ENCODE measurements around the gene GRIK1.

Gene GRIK1

GRCh38 chr21:29509121-29509520 is 430.7 kb downstream of the GRIK1 start:
- no peak for DNase-seq

DNA sequence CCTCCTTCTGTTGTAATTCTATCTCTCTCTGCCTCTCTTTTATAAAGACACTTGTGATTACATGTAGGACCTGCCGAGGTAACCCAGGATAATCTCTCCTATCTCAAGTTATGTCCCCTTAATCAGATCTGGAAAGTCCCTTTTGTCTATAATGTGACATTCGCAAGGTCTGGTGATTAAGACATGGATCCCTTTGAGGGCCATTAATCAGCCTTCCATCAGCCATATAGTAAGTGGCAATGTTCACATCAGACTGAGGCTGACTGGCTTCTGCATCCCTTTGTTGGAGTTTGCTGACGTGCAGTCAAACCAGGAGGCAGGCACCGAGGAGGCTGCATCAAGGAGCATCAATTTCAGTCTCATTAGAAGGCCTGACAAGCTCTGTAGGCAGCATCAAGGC is 431.5 kb downstream of the GRIK1 start:
- DNase-seq = no peak

DNA sequence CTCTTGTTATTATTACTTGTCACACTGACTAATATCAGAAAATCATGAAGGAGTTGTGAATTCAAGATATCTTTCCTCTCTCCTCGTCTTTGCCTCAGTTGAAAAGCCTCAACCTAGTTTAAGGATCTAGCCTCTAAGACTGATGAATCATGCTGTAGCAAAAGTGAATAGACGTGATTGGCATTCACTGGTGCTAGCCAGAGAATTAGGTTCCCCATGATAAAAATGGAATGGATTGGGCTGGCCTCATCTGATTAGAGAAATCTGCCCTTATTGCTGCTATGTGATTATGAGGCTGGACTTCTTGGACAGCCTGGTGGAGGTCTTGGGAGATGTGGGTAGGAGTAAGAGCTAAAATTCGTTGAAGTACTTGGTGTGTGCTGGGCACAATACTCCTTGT is 432.8 kb downstream of the GRIK1 start:
- no peak for DNase-seq

GRCh38 chr21:29506214-29506613 is 433.6 kb downstream of the GRIK1 start:
- DNase-seq = no peak

DNA sequence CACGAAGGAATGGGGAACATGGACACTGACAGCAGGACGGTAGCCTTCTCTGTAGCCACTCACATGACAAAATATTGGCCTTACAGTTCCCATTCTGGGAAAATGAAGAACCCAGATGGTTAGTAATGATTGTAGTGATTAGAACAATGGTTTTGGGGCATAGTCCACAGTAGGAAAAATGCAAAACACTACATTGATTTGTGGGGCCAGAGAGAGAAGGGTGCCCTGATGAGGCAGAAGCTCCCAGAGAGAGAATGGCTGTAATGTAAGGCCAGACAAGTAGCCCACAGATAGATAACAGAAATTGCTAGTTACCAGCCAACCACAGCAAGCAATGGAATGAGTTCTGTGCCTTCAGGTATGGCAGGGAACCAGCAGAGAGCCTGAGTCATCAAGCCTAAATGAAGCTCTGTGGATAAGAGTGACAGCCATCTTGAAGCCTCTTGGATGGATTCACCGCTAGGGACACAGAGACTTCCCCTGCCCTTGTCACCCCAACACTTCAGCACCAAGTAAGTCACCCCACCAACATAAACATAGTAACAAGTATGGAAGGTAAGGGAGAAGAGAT is 435.0 kb downstream of the GRIK1 start:
- DNase-seq = no peak

- no peak for DNase-seq
These were observed 438.3 kb downstream of the GRIK1 start for GRCh38 chr21:29501451-29501850.

DNA sequence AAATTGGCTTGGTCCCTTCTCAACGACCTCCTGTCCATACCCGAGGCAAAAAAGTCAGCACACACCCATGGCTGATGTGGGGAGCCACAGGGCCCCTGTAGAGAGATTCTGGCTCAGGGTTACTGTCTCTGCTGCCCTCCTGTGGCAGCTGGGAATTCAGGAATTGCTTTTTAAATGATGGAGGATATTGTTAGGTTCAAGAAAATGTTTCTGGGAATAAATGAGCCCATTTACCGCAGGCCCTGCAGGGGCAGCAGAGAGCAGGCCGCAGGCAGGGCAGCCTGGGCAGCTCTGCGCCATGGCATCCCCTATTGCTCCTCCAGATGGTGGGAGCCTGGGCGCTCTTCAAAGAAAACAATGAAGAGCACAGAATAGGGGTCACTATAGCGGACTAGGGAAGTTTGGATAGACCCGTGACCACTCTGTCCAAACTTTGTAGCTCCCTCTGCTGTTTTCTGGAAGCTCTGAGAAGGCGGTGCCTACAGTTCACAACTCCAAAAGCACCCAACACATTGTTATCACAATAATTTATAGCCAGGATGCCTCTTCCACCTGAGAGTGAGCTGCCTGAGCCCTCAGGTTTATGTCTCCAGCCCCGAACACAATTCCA is 440.0 kb downstream of the GRIK1 start:
- DNase-seq = peak in 1 of 2 experiments; percentile 17

DNA sequence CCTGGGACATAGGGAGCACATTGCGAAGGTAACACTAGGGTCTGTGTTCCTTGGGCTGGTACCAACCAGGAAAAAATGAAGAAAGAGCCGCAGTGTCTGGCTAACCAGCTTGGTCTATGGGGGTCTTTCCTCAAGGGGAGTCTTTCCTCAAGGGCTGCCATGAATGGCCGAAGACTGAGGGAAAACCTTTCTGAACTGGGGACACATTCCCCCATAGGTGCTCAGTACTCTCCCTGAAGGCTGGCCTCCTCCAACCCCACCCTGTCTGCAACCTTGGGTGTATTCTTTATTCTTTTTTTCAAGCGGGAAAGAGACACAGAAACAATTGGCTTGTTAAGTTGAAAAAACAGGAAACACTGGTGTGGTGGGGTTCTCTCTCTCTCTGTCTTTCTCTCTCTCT is 440.6 kb downstream of the GRIK1 start:
- DNase-seq = no peak

- no peak for DNase-seq
These were observed 443.5 kb downstream of the GRIK1 start for GRCh38 chr21:29496337-29496736.

DNA sequence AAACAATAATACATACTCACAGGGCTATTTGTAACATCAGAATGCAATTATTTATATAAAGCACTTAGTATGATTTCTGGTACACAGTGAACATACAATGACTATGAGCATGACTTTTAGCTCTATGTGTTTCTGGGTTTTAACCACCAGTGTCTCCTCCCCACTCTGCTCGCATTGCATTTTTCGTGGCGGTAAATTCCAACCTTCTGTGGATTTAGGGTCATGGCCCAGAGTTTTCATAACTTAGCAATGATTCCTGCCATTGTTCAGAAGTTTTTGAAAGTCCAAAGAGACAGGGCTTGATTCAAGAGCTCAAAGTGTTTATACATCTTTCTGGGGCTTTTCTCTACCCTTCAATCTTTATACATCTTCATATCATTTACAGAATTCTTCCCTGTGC is 449.8 kb downstream of the GRIK1 start:
- DNase-seq = no peak

GRCh38 chr21:29487154-29487553 is 452.6 kb downstream of the GRIK1 start:
- DNase-seq = no peak

All from activated T-cell treated with anti-CD3 and anti-CD28 coated beads, Interleukin-2, amount 50 U/mL, for 48 hours (primary cell).